NT2/D1 (cell line): ENCODE results near the gene TBL1X.

Experiments used
- DNase-seq: peaks from one replicate; pipeline ENCODE4 v3.0.0-alpha.2; 2011; ENCODE audit warnings: low read depth, low spot score
- H3K27me3 ChIP-seq: 2 replicates; pipeline ENCODE4 v1.6.0; 2011; ENCODE audit warnings: mild to moderate bottlenecking; ENCODE audit not compliant: insufficient read length, insufficient read depth
- H3K36me3 ChIP-seq: 2 replicates; pipeline ENCODE4 v1.6.1; 2011; ENCODE audit warnings: mild to moderate bottlenecking, low read length, mixed read lengths; ENCODE audit not compliant: insufficient read depth, insufficient read length
- H3K4me1 ChIP-seq: 2 replicates; pipeline ENCODE4 v1.5.1; 2011; ENCODE audit not compliant: insufficient read depth, insufficient read length
- H3K4me3 ChIP-seq: 2 replicates; pipeline ENCODE4 v1.5.1; 2011; ENCODE audit warnings: low read depth; ENCODE audit not compliant: insufficient read length
- H3K9ac ChIP-seq: 2 replicates; pipeline ENCODE4 v1.6.0; 2011; ENCODE audit warnings: low read depth; ENCODE audit not compliant: insufficient read length
- H3K9me3 ChIP-seq: 2 replicates; pipeline ENCODE4 v1.5.1; 2011; ENCODE audit warnings: mild to moderate bottlenecking, low read length; ENCODE audit not compliant: insufficient read depth
- SUZ12 ChIP-seq: IDR thresholded peaks from 2 replicates; pipeline ENCODE4 v1.6.1; 2011; ENCODE audit not compliant: insufficient read length, insufficient read depth; ENCODE audit errors: extremely low read depth
- YY1 ChIP-seq: IDR thresholded peaks from 2 replicates; pipeline ENCODE4 v1.6.1; 2011; ENCODE audit not compliant: insufficient read length, insufficient read depth
- ZNF274 ChIP-seq: IDR thresholded peaks from 2 replicates; pipeline ENCODE4 v1.6.1; 2011; ENCODE audit warnings: mild to moderate bottlenecking, low read depth, low read length

TBL1X gene

GRCh38 chrX:9646471-9647224, 181.8 kb downstream of the TBL1X start:
- TF ChIP-seq ZNF274, result no peak
- no peak for TF ChIP-seq SUZ12
- TF ChIP-seq YY1, result no peak
- peaks cover 3% of the 10 kb centered on the region for H3K4me1 ChIP-seq
- H3K36me3 ChIP-seq, result no peaks in the 10 kb centered on the region
- H3K9ac ChIP-seq, result no peak overlapping the region
- no peak overlapping the region for H3K4me3 ChIP-seq
- H3K27me3 ChIP-seq, result no peaks in the 10 kb centered on the region
- no peaks in the 10 kb centered on the region for H3K9me3 ChIP-seq
- DNase-seq, result no peak

GRCh38 chrX:9647431-9647830, 182.6 kb downstream of the TBL1X start:
- Histone ChIP-seq H3K4me3 (no peak overlapping the region), H3K27me3 (no peaks in the 10 kb centered on the region), H3K36me3 (peaks cover 5% of the 10 kb centered on the region), H3K9ac (no peak overlapping the region), H3K4me1 (peaks cover 3% of the 10 kb centered on the region), H3K9me3 (no peaks in the 10 kb centered on the region)
- no peak for TF ChIP-seq SUZ12
- no peak for TF ChIP-seq YY1
- TF ChIP-seq ZNF274, result no peak
- no peak for DNase-seq

GRCh38 chrX:9650091-9650490, 185.2 kb downstream of the TBL1X start:
- no peak for DNase-seq
- Histone ChIP-seq H3K36me3 (peaks cover 20% of the 10 kb centered on the region), H3K4me1 (peaks cover 3% of the 10 kb centered on the region)

GRCh38 chrX:9651737-9652136, 186.9 kb downstream of the TBL1X start:
- DNase-seq, result no peak
- H3K36me3 ChIP-seq, result peaks cover 24% of the 10 kb centered on the region
- peaks cover 3% of the 10 kb centered on the region for H3K4me1 ChIP-seq
- TF ChIP-seq SUZ12 (no peak), YY1 (no peak), ZNF274 (no peak)
- H3K27me3 ChIP-seq, result no peaks in the 10 kb centered on the region
- no peaks in the 10 kb centered on the region for H3K9me3 ChIP-seq
- no peak overlapping the region for H3K4me3 ChIP-seq
- no peak overlapping the region for H3K9ac ChIP-seq

More at GRCh38 chrX:9650091-9650490, 185.2 kb downstream of the TBL1X start:
- Histone ChIP-seq H3K9ac (no peak overlapping the region), H3K9me3 (no peaks in the 10 kb centered on the region), H3K27me3 (no peaks in the 10 kb centered on the region), H3K4me3 (no peak overlapping the region)
- TF ChIP-seq SUZ12 (no peak), ZNF274 (no peak), YY1 (no peak)

GRCh38 chrX:9654929-9655328, 190.1 kb downstream of the TBL1X start:
- Histone ChIP-seq H3K27me3 (no peaks in the 10 kb centered on the region), H3K36me3 (peaks cover 29% of the 10 kb centered on the region)

GRCh38 chrX:9656277-9656676, 191.4 kb downstream of the TBL1X start:
- Histone ChIP-seq H3K4me3 (no peak overlapping the region), H3K27me3 (no peaks in the 10 kb centered on the region), H3K36me3 (peaks cover 32% of the 10 kb centered on the region), H3K9me3 (no peaks in the 10 kb centered on the region), H3K9ac (no peak overlapping the region), H3K4me1 (no peaks in the 10 kb centered on the region)
- no peak for DNase-seq
- TF ChIP-seq SUZ12 (no peak), YY1 (no peak), ZNF274 (no peak)

More at GRCh38 chrX:9654929-9655328, 190.1 kb downstream of the TBL1X start:
- TF ChIP-seq YY1 (no peak), SUZ12 (no peak), ZNF274 (no peak)
- peaks cover 3% of the 10 kb centered on the region for H3K4me1 ChIP-seq
- no peaks in the 10 kb centered on the region for H3K9me3 ChIP-seq
- H3K9ac ChIP-seq, result no peak overlapping the region
- no peak overlapping the region for H3K4me3 ChIP-seq
- DNase-seq, result no peak

GRCh38 chrX:9656871-9657270, 192.0 kb downstream of the TBL1X start:
- H3K4me1 ChIP-seq, result no peaks in the 10 kb centered on the region
- TF ChIP-seq SUZ12 (no peak), ZNF274 (no peak), YY1 (no peak)

More at GRCh38 chrX:9656871-9657270, 192.0 kb downstream of the TBL1X start:
- H3K9me3 ChIP-seq, result no peaks in the 10 kb centered on the region
- H3K9ac ChIP-seq, result no peak overlapping the region
- H3K4me3 ChIP-seq, result no peak overlapping the region
- no peak for DNase-seq
- H3K27me3 ChIP-seq, result no peaks in the 10 kb centered on the region
- peaks cover 31% of the 10 kb centered on the region for H3K36me3 ChIP-seq
